Skin epidermis (tissue), 12 donors: ENCODE data around the gene SPRR1B.
"Not testable (repeated sequence)": the region's sequence is repeated elsewhere in the genome, so short reads cannot be mapped to it uniquely, and the experiment has no call there.

Experiments
- H3K27ac ChIP-seq, 21 experiments: fragments of 200-600 bp; sonication (generic) in 11 of 21; one replicate each; pipeline ENCODE4 v1.5.0; 2020; ENCODE audit warnings: mild to moderate bottlenecking in 3 of 21, inconsistent platforms in 2 of 21, moderate library complexity in 2 of 21
- H3K4me3 ChIP-seq, 7 experiments: fragments of 200-600 bp; sonication (generic) in 2 of 7; one replicate each; pipeline ENCODE4 v1.5.0; 2020; ENCODE audit warnings: inconsistent platforms in 2 of 7, mild to moderate bottlenecking in 2 of 7, moderate library complexity in 1 of 7

Gene SPRR1B

GRCh38 chr1:153030895-153031294 lies at the start of gene SPRR1B:
Gene SPRR1B (plus strand): TSS chr1:153031203. CDS start chr1:153032346, 1,143 bp downstream.
- Histone ChIP-seq H3K4me3 (peak within 1 kb of the TSS in 2 of 7 experiments; percentile 5 to 7), H3K27ac (peak within 1 kb of the TSS in 14 of 21 experiments; percentile 8 to 70 (median 38))

- no peak overlapping the region for H3K4me3 ChIP-seq
- H3K27ac ChIP-seq: peak overlapping the region in 2 of 21 experiments; percentile 9 to 10
Measured at GRCh38 chr1:152982076-152982475, 48.9 kb upstream of the SPRR1B start.

GRCh38 chr1:152983234-152983633 lies 47.8 kb upstream of the SPRR1B start:
- H3K27ac ChIP-seq: peak overlapping the region in 2 of 21 experiments; percentile 5 to 10
- no peak overlapping the region for H3K4me3 ChIP-seq

- Histone ChIP-seq H3K27ac (peak within 1 kb of the TSS in 2 of 21 experiments; percentile 5 to 10), H3K4me3 (no peak within 1 kb of the TSS)
Measured at GRCh38 chr1:152983743-152984142, 47.3 kb upstream of the SPRR1B start, which contains the start of gene SPRR1A. Gene SPRR1A (plus strand): TSS chr1:152984081. CDS start chr1:152985231, 1,150 bp downstream.

- Histone ChIP-seq H3K27ac (no peak overlapping the region), H3K4me3 (no peak overlapping the region)
Measured at GRCh38 chr1:152986578-152986977, 44.4 kb upstream of the SPRR1B start.

GRCh38 chr1:152993186-152993585 lies 37.8 kb upstream of the SPRR1B start:
- Histone ChIP-seq H3K4me3 (no peak overlapping the region), H3K27ac (no peak overlapping the region)

- no peak overlapping the region for H3K27ac ChIP-seq
- H3K4me3 ChIP-seq: no peak overlapping the region
Measured at GRCh38 chr1:152995842-152996241, 35.2 kb upstream of the SPRR1B start.

GRCh38 chr1:152996633-152997400 lies 34.2 kb upstream of the SPRR1B start:
- Histone ChIP-seq H3K27ac (no peak overlapping the region), H3K4me3 (no peak overlapping the region)

GRCh38 chr1:152997901-152998300 lies 33.1 kb upstream of the SPRR1B start:
- H3K27ac ChIP-seq: no peak overlapping the region
- H3K4me3 ChIP-seq: no peak overlapping the region

GRCh38 chr1:152998476-152998875 lies 32.5 kb upstream of the SPRR1B start:
- Histone ChIP-seq H3K4me3 (no peak overlapping the region), H3K27ac (no peak overlapping the region)

GRCh38 chr1:152999818-153000217 lies 31.2 kb upstream of the SPRR1B start:
- no peak overlapping the region for H3K4me3 ChIP-seq
- peak overlapping the region in 7 of 21 experiments; percentile 1 to 58 (median 44) for H3K27ac ChIP-seq

- Histone ChIP-seq H3K27ac (peak overlapping the region in 6 of 21 experiments; percentile 1 to 58 (median 41)), H3K4me3 (no peak overlapping the region)
Measured at GRCh38 chr1:153000294-153000693, 30.7 kb upstream of the SPRR1B start.

- Histone ChIP-seq H3K4me3 (no peak within 1 kb of the TSS), H3K27ac (peak within 1 kb of the TSS in 3 of 21 experiments; percentile 42 to 44 (median 42))
Measured at GRCh38 chr1:153001382-153001781, 29.6 kb upstream of the SPRR1B start, which contains the start of gene SPRR3. Gene SPRR3 (plus strand): TSS chr1:153001749. CDS start chr1:153003021, 1,272 bp downstream.

GRCh38 chr1:153011235-153011758 lies 19.7 kb upstream of the SPRR1B start:
- not testable (repeated sequence) for H3K4me3 ChIP-seq, H3K27ac ChIP-seq

- not testable (repeated sequence) for H3K4me3 ChIP-seq, H3K27ac ChIP-seq
Measured at GRCh38 chr1:153021829-153022228, 9.2 kb upstream of the SPRR1B start.

- not testable (repeated sequence) for H3K4me3 ChIP-seq, H3K27ac ChIP-seq
Measured at GRCh38 chr1:153022340-153022739, 8.7 kb upstream of the SPRR1B start.

- Histone ChIP-seq H3K4me3 (no peak overlapping the region), H3K27ac (no peak overlapping the region)
Measured at GRCh38 chr1:153023109-153023508, 7.9 kb upstream of the SPRR1B start.

GRCh38 chr1:153024413-153024812 lies 6.6 kb upstream of the SPRR1B start:
- no peak overlapping the region for H3K4me3 ChIP-seq
- no peak overlapping the region for H3K27ac ChIP-seq

GRCh38 chr1:153025797-153026196 lies 5.2 kb upstream of the SPRR1B start:
- no peak overlapping the region for H3K27ac ChIP-seq
- no peak overlapping the region for H3K4me3 ChIP-seq

- no peak overlapping the region for H3K4me3 ChIP-seq
Measured at GRCh38 chr1:153028766-153029165, 2.2 kb upstream of the SPRR1B start.

GRCh38 chr1:153032073-153032472 lies 1.1 kb downstream of the SPRR1B start:
- peak overlapping the region in 10 of 21 experiments; percentile 8 to 70 (median 32) for H3K27ac ChIP-seq
- peak overlapping the region in 2 of 7 experiments; percentile 5 to 7 for H3K4me3 ChIP-seq

More at GRCh38 chr1:153028766-153029165, 2.2 kb upstream of the SPRR1B start:
- H3K27ac ChIP-seq: no peak overlapping the region
